ENCODE measurements around the gene ASAP2. TPM values are rescaled to one million over a fixed set of nuclear protein-coding genes. Genes with fewer than 3 reads are reported as not detected.

ASAP2 gene
- total RNA-seq, 2 experiments from 2014 or later = 0.16 TPM; not detected in 1

GRCh38 chr2:9179572-9180201 lies 26.9 kb upstream of the ASAP2 start:
- Histone ChIP-seq H3K27me3 (ENCODE audit: control insufficient read depth in 1 of 2, insufficient read depth in 2 of 2, low read length in 2 of 2) (no peaks in the 10 kb centered on the region), H3K4me1 (ENCODE audit: insufficient read depth, low read length) (no peaks in the 10 kb centered on the region), H3K4me3 (ENCODE audit: low read length) (no peak overlapping the region), H3K27ac (ENCODE audit: low read depth in 1 of 2, low read length in 2 of 2) (no peak overlapping the region), H3K36me3 (ENCODE audit: insufficient read depth, low read length) (no peaks in the 10 kb centered on the region), H3K9me3 (ENCODE audit: control insufficient read depth in 1 of 2, insufficient read depth in 1 of 2, low read length in 2 of 2) (peaks cover 0 to 6% of the 10 kb centered on the region in 2 experiments)
- TF ChIP-seq CTCF (IDR thresholded peaks at IDR 0.05) = no peak
- Mint-ChIP-seq H3K4me3 (no peak overlapping the region), H3K36me3 (ENCODE audit: low read depth) (no peaks in the 10 kb centered on the region), H3K4me1 (ENCODE audit: low read depth) (no peaks in the 10 kb centered on the region), H3K9me3 (no peaks in the 10 kb centered on the region), H3K27me3 (peaks cover 41% of the 10 kb centered on the region), H3K27ac (no peak overlapping the region)
- DNase-seq (no peak), ATAC-seq (ENCODE audit: poor library complexity) (no peak)
- ChIA-PET CTCF (no interaction called here), POLR2A (no interaction called here)
- intact Hi-C loops (cut with DNase I, micrococcal nuclease) = no loop called here

DNA sequence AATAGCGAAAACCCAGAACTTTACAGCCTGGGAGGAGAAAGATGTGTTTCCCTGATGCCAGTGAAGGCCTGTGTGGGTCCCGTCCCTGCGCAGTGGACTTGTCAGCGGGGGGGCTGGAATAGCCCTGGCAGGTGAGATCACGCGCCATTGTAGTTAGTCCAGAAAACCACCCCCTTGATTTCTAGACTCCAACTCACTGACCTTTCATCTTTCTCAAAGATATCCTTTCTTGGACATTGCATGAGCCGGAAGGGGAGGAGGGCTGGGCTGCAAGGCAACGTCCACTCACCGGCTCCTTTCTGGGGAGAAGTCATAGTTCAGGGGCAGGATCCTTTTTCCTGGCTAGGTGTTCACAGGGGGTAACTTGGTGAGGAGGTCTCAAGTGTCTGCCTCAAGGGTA lies 22.3 kb upstream of the ASAP2 start:
- POLR2A ChIA-PET = no interaction called here
- DNase-seq (no peak), ATAC-seq (ENCODE audit: poor library complexity) (no peak)
- Mint-ChIP-seq H3K27ac (no peak overlapping the region), H3K4me1 (ENCODE audit: low read depth) (no peaks in the 10 kb centered on the region), H3K9me3 (no peaks in the 10 kb centered on the region), H3K36me3 (ENCODE audit: low read depth) (no peaks in the 10 kb centered on the region), H3K4me3 (no peak overlapping the region), H3K27me3 (peaks cover 39% of the 10 kb centered on the region)
- Histone ChIP-seq H3K36me3 (ENCODE audit: insufficient read depth, low read length) (no peaks in the 10 kb centered on the region), H3K9me3 (ENCODE audit: control insufficient read depth in 1 of 2, insufficient read depth in 1 of 2, low read length in 2 of 2) (peaks cover 0 to 6% of the 10 kb centered on the region in 2 experiments), H3K4me3 (ENCODE audit: low read length) (no peak overlapping the region), H3K27ac (ENCODE audit: low read depth in 1 of 2, low read length in 2 of 2) (no peak overlapping the region), H3K27me3 (ENCODE audit: control insufficient read depth in 1 of 2, insufficient read depth in 2 of 2, low read length in 2 of 2) (no peaks in the 10 kb centered on the region), H3K4me1 (ENCODE audit: insufficient read depth, low read length) (no peaks in the 10 kb centered on the region)
- CTCF ChIA-PET = no interaction called here
- intact Hi-C loops (cut with DNase I, micrococcal nuclease) = no loop called here
- no peak for TF ChIP-seq CTCF (IDR thresholded peaks at IDR 0.05)

DNA sequence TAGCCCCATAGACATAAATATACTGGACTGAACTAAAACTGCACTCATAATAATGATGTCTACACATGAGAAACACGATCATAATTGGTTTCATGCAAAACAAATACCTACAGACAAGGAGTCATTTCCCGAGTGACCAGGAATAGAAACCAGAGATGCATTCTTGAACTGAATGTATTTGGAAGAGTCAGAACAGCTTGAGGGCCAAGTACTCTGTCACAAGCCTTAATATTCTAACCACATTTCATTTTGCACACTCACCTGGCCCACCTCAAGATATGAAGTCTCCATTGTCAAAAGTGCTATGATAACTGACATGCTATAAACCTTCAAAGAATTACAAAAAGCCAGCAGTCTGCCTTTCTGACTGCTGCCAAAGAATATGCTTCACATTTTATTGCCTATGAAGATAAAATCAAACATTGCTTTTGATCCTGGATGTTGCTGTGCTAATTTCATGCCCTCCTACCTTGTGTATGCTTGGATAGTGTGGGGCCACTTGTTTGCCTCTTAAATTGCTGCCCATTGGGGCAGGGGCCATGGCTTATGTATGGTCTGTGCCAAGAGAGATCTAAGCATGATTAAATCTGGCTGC lies 18.9 kb upstream of the ASAP2 start:
- Histone ChIP-seq H3K9me3 (ENCODE audit: control insufficient read depth in 1 of 2, insufficient read depth in 1 of 2, low read length in 2 of 2) (peaks cover 0 to 1% of the 10 kb centered on the region in 2 experiments), H3K4me3 (ENCODE audit: low read length) (no peak overlapping the region), H3K36me3 (ENCODE audit: insufficient read depth, low read length) (no peaks in the 10 kb centered on the region), H3K27ac (ENCODE audit: low read depth in 1 of 2, low read length in 2 of 2) (no peak overlapping the region), H3K4me1 (ENCODE audit: insufficient read depth, low read length) (no peaks in the 10 kb centered on the region), H3K27me3 (ENCODE audit: control insufficient read depth in 1 of 2, insufficient read depth in 2 of 2, low read length in 2 of 2) (no peaks in the 10 kb centered on the region)
- no peak for ATAC-seq (ENCODE audit: poor library complexity)
- TF ChIP-seq CTCF (IDR thresholded peaks at IDR 0.05) = no peak
- Mint-ChIP-seq H3K27ac (no peak overlapping the region), H3K9me3 (no peaks in the 10 kb centered on the region), H3K36me3 (ENCODE audit: low read depth) (no peaks in the 10 kb centered on the region), H3K4me3 (no peak overlapping the region), H3K27me3 (peaks cover 17% of the 10 kb centered on the region), H3K4me1 (ENCODE audit: low read depth) (no peaks in the 10 kb centered on the region)
- DNase-seq = no peak
- intact Hi-C loops (cut with DNase I, micrococcal nuclease) = no loop called here
- POLR2A ChIA-PET = no interaction called here
- CTCF ChIA-PET = no interaction called here
